ENCODE results near the gene OXER1. TPM values are rescaled to one million over a fixed set of nuclear protein-coding genes. Genes with fewer than 3 reads are reported as not detected.

The OXER1 gene
- total RNA-seq, 1 experiment from 2014 or later: not detected

DNA sequence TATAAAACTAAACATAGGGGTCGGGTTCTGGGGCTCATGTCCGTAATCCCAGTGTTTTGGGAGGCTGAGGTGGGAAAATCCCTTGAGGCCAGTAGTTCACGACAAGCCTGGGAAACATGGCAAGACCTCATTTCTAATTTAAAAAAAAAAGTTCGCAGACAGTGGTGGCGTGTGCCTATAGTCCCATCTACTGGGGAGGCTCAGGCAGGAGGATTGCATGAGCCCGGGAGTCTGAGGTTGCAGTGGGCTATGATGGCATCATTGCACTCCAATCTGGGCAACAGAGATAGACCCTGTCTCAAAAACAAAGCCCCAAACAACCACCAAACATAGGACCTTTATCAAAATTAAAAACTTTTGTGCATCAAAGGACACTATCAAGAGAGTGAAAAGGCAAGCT lies 38.2 kb upstream of the OXER1 start:
- H3K27me3 ChIP-seq (ENCODE audit: low read length): no peaks in the 10 kb centered on the region
- no peak overlapping the region for H3K9ac ChIP-seq (ENCODE audit: low read length)
- no peaks in the 10 kb centered on the region for H3K79me2 ChIP-seq (ENCODE audit: low read length)
- TF ChIP-seq EZH2phosphoT487 (IDR thresholded peaks at IDR 0.05; ENCODE audit: borderline replicate concordance, low read length): no peak
- no peak for TF ChIP-seq EZH2 (IDR thresholded peaks at IDR 0.05; ENCODE audit: low read length, unreplicated experiment)
- TF ChIP-seq, protein P1, sequence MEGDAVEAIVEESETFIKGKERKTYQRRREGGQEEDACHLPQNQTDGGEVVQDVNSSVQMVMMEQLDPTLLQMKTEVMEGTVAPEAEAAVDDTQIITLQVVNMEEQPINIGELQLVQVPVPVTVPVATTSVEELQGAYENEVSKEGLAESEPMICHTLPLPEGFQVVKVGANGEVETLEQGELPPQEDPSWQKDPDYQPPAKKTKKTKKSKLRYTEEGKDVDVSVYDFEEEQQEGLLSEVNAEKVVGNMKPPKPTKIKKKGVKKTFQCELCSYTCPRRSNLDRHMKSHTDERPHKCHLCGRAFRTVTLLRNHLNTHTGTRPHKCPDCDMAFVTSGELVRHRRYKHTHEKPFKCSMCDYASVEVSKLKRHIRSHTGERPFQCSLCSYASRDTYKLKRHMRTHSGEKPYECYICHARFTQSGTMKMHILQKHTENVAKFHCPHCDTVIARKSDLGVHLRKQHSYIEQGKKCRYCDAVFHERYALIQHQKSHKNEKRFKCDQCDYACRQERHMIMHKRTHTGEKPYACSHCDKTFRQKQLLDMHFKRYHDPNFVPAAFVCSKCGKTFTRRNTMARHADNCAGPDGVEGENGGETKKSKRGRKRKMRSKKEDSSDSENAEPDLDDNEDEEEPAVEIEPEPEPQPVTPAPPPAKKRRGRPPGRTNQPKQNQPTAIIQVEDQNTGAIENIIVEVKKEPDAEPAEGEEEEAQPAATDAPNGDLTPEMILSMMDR (conservative IDR thresholded peaks at IDR 0.05; ENCODE audit: low read depth, low read length): no peak
- ChIA-PET CTCF (no interaction called here), POLR2A (ENCODE audit: unreplicated experiment) (no interaction called here)
- no peaks in the 10 kb centered on the region for H3K9me2 ChIP-seq (replicated peaks; ENCODE audit: low read length)
- no TSS peak for BruUV-seq (replicated peaks)
- H4K20me1 ChIP-seq (ENCODE audit: low read length): no peaks in the 10 kb centered on the region
- no peak overlapping the region for H2AFZ ChIP-seq (ENCODE audit: low read length)
- H3K27ac ChIP-seq (ENCODE audit: low read length): no peak overlapping the region
- no peak overlapping the region for H3K4me3 ChIP-seq (ENCODE audit: low read length)
- no peak for DNase-seq
- H3K9me3 ChIP-seq (ENCODE audit: low read length): no peaks in the 10 kb centered on the region
- ATAC-seq: no peak
- no peaks in the 10 kb centered on the region for H3K4me1 ChIP-seq (ENCODE audit: insufficient read depth, low read length)
- intact Hi-C loops (cut with micrococcal nuclease): no loop called here
- H3K36me3 ChIP-seq (ENCODE audit: low read depth, low read length): no peaks in the 10 kb centered on the region
- H3K4me2 ChIP-seq (ENCODE audit: low read length): no peak overlapping the region
- no peaks in the 10 kb centered on the region for H3F3A ChIP-seq (ENCODE audit: low read length, unreplicated experiment)

DNA sequence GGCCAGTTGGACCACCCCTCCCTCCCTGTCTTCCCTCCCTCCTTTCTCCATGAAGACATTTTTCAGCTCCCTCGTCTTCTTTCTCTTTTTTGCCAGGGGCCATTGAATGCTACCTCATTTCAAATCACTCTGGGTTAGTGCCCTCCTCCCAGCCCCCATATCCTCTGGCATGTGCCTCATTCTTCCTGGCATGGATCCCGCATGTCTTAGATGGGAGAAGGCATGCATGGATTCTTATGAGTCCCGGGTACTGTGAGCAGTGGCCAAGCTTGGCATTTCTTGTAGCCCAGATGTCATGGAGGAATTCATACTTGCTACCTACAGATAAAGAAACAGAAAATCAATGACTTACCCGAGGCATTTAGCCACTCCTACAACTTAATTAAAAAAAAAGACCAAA lies 37.4 kb upstream of the OXER1 start:
- Histone ChIP-seq H3K36me3 (ENCODE audit: low read depth, low read length) (no peaks in the 10 kb centered on the region), H4K20me1 (ENCODE audit: low read length) (no peaks in the 10 kb centered on the region), H3K4me2 (ENCODE audit: low read length) (no peak overlapping the region), H3K4me3 (ENCODE audit: low read length) (no peak overlapping the region), H3K9me2 (replicated peaks; ENCODE audit: low read length) (no peaks in the 10 kb centered on the region), H2AFZ (ENCODE audit: low read length) (no peak overlapping the region), H3F3A (ENCODE audit: low read length, unreplicated experiment) (no peaks in the 10 kb centered on the region), H3K79me2 (ENCODE audit: low read length) (no peaks in the 10 kb centered on the region), H3K9ac (ENCODE audit: low read length) (no peak overlapping the region), H3K9me3 (ENCODE audit: low read length) (no peaks in the 10 kb centered on the region), H3K27ac (ENCODE audit: low read length) (no peak overlapping the region), H3K4me1 (ENCODE audit: insufficient read depth, low read length) (no peaks in the 10 kb centered on the region), H3K27me3 (ENCODE audit: low read length) (no peaks in the 10 kb centered on the region)
- DNase-seq (peak; percentile 16), ATAC-seq (no peak)
- TF ChIP-seq, protein P1 (conservative IDR thresholded peaks at IDR 0.05; ENCODE audit: low read depth, low read length): no peak
- TF ChIP-seq EZH2 (IDR thresholded peaks at IDR 0.05; ENCODE audit: low read length, unreplicated experiment) (no peak), EZH2phosphoT487 (IDR thresholded peaks at IDR 0.05; ENCODE audit: borderline replicate concordance, low read length) (no peak)
- POLR2A ChIA-PET (ENCODE audit: unreplicated experiment): interaction anchor here (1.2 kb wide), 1 partner anchor 9 kb away, joined by 4 read pairs; no protein-coding TSS in a partner anchor
- intact Hi-C loops (cut with micrococcal nuclease): no loop called here
- BruUV-seq (replicated peaks): no TSS peak
- CTCF ChIA-PET: no interaction called here

DNA sequence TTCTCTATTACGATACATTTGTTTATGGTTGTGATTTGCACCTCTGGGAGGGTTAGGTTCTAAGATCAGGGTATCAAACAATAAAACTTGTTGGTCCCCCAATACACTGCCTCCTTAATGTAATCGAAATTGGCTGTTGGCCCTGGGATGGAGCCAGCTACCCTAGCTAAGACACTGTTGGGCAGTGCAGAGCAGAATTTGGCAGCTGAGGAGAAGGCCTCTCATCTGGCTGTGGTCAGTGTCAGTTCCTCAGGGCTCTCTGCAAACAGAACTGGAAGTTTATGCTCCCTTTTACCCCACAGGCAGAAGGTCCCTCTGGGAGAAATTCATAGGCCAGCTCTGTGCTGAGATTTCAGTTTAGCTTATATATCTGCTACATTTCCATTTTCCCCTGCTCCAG lies 37.0 kb upstream of the OXER1 start:
- ChIA-PET POLR2A (ENCODE audit: unreplicated experiment) (interaction anchor here (0.6 to 1.2 kb wide), 2 partner anchors 9 to 17 kb away, joined by 4 to 14 read pairs; no protein-coding TSS in a partner anchor), CTCF (no interaction called here)
- H3F3A ChIP-seq (ENCODE audit: low read length, unreplicated experiment): no peaks in the 10 kb centered on the region
- H3K9me2 ChIP-seq (replicated peaks; ENCODE audit: low read length): no peaks in the 10 kb centered on the region
- no peak overlapping the region for H3K4me2 ChIP-seq (ENCODE audit: low read length)
- no peaks in the 10 kb centered on the region for H4K20me1 ChIP-seq (ENCODE audit: low read length)
- BruUV-seq (replicated peaks): no TSS peak
- DNase-seq (no peak), ATAC-seq (no peak)
- intact Hi-C loops (cut with micrococcal nuclease): no loop called here
- H3K79me2 ChIP-seq (ENCODE audit: low read length): no peaks in the 10 kb centered on the region
- no peaks in the 10 kb centered on the region for H3K36me3 ChIP-seq (ENCODE audit: low read depth, low read length)
- no peak overlapping the region for H3K27ac ChIP-seq (ENCODE audit: low read length)
- H3K27me3 ChIP-seq (ENCODE audit: low read length): no peaks in the 10 kb centered on the region
- TF ChIP-seq, protein P1 (conservative IDR thresholded peaks at IDR 0.05; ENCODE audit: low read depth, low read length): no peak
- TF ChIP-seq EZH2 (IDR thresholded peaks at IDR 0.05; ENCODE audit: low read length, unreplicated experiment): no peak
- no peak for TF ChIP-seq EZH2phosphoT487 (IDR thresholded peaks at IDR 0.05; ENCODE audit: borderline replicate concordance, low read length)
- no peaks in the 10 kb centered on the region for H3K9me3 ChIP-seq (ENCODE audit: low read length)
- H2AFZ ChIP-seq (ENCODE audit: low read length): no peak overlapping the region
- H3K4me1 ChIP-seq (ENCODE audit: insufficient read depth, low read length): no peaks in the 10 kb centered on the region
- no peak overlapping the region for H3K4me3 ChIP-seq (ENCODE audit: low read length)
- H3K9ac ChIP-seq (ENCODE audit: low read length): no peak overlapping the region
